Stimulated activated CD8-positive, alpha-beta memory T cell treated with anti-CD3 and anti-CD28 coated beads, Interleukin-15, amount 100 ng/mL, for 48 hours (primary cell): ENCODE results near the gene CYP1A2.

Experiments
- DNase-seq, 2 donors: peaks; one replicate each; pipeline ENCODE4 v3.0.0-alpha.2; 2020; ENCODE audit warnings: low read depth in 2 of 2

The CYP1A2 gene

DNA sequence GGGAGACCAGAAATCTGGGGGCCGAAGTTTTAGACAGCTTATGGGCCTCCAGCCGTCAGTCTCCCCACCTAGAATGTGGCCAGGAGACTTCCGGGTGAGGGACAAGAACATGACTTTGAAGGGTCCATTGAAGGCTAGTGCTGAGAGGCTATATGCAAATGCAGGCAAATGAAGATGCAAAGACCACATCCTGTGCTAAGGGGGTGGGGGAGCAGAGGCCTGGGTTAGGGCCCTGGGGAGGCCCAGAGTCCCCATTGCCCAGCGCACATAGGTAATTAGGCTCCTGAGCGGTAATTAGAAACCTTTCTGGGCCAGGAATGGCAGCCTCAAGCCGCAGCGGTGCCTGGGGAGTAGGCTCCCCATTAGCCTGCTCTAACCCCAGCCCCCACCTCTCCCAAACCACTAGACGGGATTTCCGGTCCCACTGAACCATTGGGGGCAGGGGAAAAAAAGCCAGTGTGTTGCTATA is 40.1 kb downstream of the CYP1A2 start:
- DNase-seq = no peak

- DNase-seq = no peak
These were observed 40.6 kb downstream of the CYP1A2 start for GRCh38 chr15:74789171-74789631.

DNA sequence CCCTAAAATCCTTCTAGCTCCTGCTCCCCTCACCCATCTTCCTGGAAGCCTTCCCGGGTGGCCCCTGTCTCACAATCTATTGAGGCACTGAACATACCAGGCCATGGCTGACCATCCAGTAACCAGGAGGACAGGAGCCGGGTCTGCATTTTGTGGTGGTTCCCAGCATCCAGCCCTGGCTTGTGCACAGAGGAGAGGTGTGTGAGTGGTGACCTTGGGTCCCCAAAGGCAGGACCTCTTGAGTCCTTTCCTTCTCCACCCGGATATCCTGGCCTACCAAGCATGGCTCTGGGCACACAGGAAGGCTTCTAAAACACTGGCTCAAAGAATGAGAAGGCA is 41.1 kb downstream of the CYP1A2 start:
- no peak for DNase-seq

DNA sequence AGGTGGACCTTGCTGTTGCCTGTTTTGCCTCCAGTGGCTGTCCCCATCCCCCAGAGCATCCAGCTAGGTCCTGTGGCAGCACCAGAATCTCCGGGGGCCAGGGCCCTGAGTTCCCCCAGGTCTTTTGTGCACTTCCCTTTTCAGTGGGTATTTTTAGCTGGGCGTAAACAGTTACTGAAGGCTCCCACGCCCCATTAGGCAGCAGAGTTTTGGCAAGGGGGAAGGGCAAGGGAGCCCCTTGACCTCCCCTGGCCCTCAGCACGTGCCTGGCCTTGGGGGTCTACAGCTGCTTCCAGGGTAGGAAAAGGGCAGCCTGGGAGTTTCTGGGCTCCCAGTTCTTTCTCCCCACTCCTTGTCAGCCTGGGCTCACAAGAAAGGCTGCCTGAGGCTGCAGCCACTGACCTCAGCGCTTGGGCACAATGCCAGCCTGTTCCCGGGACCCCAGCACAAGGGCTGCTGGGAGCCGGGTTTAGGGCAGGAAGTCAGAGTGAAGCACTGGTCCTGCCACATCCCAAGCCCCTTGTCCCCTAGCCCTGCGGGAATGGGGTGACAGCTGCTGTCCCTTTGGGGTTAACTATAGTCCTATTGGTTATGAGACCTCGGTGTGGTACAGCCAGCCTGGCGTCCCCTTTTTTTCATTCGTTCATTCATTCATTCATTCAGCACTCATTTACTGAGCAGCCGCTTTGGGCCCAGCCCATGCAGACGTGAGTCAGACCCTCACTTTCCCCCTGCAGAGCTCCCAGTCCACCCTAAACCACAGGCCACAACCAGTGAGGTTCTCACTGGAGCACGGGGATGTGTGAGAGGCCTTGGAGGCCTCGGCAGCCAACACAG is 41.7 kb downstream of the CYP1A2 start:
- DNase-seq = no peak

DNA sequence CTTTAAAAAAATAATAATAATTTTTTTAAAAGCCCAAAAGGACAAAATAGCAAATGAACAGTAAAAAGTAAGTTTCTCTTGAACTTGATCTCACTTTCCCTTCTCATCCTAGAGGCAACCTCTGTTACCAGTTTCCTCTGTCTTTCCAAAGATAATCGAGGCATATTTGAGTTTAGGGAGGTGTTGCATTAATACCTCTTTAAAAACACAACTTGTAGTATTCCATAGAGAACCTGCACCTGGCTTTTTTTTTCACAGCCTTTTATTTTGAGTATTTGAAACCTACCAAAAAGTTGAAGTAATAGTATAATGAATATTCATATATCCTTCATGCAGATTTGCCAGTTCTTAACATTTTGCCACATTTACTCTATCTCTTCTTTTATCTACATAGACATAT is 42.4 kb downstream of the CYP1A2 start:
- no peak for DNase-seq

GRCh38 chr15:74791667-74792066 is 43.0 kb downstream of the CYP1A2 start:
- no peak for DNase-seq

DNA sequence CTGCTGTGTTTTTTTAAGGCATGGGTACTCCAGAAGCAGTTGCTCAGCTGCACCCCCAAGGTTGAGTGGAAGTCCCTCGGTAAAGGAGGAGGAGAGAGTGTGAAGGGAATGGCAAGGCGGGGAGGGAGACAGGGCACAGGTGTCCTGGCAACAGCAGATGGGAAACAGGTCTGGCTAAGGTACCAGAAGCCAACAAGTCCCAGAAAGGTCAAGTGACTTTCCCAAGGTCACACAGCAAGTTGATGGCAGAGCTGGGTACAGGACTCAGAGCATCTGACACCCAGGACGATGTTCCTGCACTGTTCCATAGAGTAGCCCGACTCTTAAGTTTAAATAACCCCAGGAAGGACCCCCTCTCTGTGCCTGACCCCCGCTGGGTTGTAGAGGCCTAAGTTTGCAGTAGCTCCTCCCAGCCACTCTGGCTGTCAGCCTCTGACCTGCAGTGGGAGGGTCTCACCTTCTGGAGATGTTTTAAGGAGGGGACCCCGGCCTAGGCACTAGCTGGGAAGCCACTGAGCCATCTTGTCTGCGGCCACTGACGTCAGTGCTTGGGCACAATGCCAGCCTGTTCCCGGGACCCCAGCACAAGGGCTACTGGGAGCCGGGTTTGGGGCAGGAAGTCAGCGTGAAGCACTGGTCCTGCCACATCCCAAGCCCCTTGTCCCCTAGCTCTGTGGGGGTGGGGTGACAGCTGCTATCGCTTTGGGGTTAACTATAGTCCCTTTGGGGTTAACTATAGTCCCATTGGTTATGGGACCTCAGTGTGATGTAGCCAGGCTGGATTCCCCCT is 43.8 kb downstream of the CYP1A2 start:
- DNase-seq = no peak

GRCh38 chr15:74793135-74794028 is 44.7 kb downstream of the CYP1A2 start:
- DNase-seq = no peak

GRCh38 chr15:74794248-74794969 is 45.8 kb downstream of the CYP1A2 start:
- DNase-seq = no peak

DNA sequence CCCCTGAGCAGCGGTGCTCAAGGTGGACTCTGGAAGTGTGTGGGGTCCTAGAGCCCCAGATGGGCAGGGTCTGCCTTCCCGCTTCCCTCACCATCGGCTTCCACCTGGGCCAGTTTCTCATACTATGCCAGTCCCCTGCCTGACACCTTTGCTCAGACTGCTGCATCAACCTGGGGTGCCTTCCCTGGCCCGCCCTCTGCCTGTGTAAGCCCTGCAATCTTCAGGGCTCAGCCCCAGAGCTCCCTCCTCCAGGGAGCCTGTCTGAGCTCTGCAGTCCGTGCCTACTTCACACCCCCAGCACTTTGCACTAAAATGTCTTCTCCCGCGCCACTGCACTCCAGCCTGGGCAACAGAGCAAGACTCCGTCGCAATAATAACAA is 46.3 kb downstream of the CYP1A2 start:
- no peak for DNase-seq

- no peak for DNase-seq
These were observed 47.5 kb downstream of the CYP1A2 start for GRCh38 chr15:74795966-74796625.

DNA sequence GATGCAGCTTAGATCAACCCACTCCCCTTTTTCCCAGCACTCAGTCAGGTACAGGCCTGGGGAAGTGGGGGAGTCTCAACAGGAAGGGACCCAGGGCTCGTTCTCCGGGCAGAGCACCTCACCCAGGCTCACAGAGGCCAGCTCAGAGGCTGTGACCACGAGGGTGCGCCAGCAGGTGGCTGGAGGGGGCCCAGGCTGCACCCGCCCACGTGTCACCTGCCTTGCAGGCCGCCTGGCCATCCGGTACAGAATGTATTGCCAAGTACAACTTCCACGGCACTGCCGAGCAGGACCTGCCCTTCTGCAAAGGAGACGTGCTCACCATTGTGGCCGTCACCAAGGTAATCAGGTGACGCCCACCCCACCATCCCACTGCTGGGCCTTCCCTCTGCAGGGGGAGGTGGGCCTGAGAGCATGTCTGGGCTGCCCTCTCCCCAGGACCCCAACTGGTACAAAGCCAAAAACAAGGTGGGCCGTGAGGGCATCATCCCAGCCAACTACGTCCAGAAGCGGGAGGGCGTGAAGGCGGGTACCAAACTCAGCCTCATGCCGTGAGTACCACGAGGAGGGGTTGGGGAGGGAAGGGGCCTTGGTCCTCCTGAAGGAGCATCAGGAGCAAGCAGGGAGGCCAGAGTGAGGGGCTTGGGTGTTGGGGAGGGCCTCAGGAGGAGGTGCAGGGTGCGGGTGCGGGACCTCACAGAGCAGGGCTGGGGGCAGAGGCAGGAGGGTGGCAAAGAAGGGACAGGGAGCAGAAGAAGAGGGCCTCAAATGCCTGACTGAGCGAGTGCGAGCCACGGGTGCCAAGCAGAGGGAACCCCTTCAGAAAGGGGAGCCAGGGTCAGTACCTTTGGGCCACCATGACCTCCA is 50.0 kb downstream of the CYP1A2 start:
- no peak for DNase-seq

- DNase-seq = no peak
These were observed 50.7 kb downstream of the CYP1A2 start for GRCh38 chr15:74799255-74799855.

GRCh38 chr15:74799856-74800558 is 51.4 kb downstream of the CYP1A2 start:
- DNase-seq = peak; percentile 77 to 78

- no peak for DNase-seq
These were observed 52.0 kb downstream of the CYP1A2 start for GRCh38 chr15:74800559-74801094.

DNA sequence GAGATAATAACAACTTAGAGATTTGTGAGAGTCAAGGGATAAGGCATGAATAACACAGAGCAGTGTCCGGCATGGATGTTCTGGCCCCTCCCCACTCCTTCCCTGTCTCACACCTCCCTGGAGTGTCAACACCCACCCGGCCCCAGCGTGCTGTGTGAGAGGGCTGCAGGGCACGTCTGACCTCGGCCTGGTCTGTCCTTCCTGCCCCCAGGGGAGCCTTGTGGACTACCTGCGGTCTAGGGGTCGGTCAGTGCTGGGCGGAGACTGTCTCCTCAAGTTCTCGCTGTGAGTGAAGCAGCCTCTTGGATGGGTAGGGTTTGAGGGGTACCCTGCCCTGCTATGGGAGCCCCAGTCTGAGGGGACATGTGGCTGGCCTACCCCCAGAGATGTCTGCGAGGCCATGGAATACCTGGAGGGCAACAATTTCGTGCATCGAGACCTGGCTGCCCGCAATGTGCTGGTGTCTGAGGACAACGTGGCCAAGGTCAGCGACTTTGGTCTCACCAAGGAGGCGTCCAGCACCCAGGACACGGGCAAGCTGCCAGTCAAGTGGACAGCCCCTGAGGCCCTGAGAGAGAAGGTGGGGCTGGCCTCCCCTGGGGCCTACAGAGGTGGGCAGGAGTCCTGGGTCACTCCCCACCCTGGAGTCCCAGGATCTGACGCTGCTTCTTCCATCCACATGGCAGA is 52.8 kb downstream of the CYP1A2 start:
- no peak for DNase-seq

- DNase-seq = no peak
These were observed 53.6 kb downstream of the CYP1A2 start for GRCh38 chr15:74802290-74802689.
